ENCODE results near the gene GPR153. TPM values are rescaled to one million over a fixed set of nuclear protein-coding genes. Genes with fewer than 3 reads are reported as not detected.

Gene GPR153
- total and polyA plus RNA-seq, 2 of the 13 experiments (the other 11 are each of a cell fraction or from before 2014, with no cell fraction given): 0.22 to 0.31 TPM

GRCh38 chr1:6243053-6243834 lies 17.7 kb downstream of the GPR153 start:
- FAIRE-seq (no peak), DNase-seq (ENCODE audit: low spot score) (no peak), ATAC-seq (no peak)
- BruUV-seq (replicated peaks): no TSS peak
- ChIA-PET POLR2A (interaction anchor here (0.8 to 1.1 kb wide), 2 partner anchors 8 to 38 kb away, joined by 3 read pairs; no protein-coding TSS in a partner anchor), CTCF (ENCODE audit: low intra/inter-chr PET ratio, low total read pairs) (no interaction called here)
- H3K9ac ChIP-seq (ENCODE audit: insufficient read depth, low read depth, low read length): no peak overlapping the region
- no peaks in the 10 kb centered on the region for H3K36me3 ChIP-seq (replicated peaks in 1 of 2; ENCODE audit: control insufficient read depth in 1 of 2, insufficient read depth in 2 of 2, low read length in 2 of 2)
- peaks cover 55% of the 10 kb centered on the region for H3K4me1 ChIP-seq (ENCODE audit: insufficient read depth, low read length)
- no peak overlapping the region for H3K4me2 ChIP-seq (ENCODE audit: low read depth, low read length)
- 0 out of 2 replicates have a peak, but pooled peaks cover 5% of the 10 kb centered on the region for H4K20me1 ChIP-seq (ENCODE audit: insufficient read depth, low read length)
- in situ Hi-C loops (cut with HindIII; ENCODE audit: extremely low pct_ligation_motif_present, low pct_unique_long_range_greater_than_20kb) (loop anchor here (10.0 kb wide), 1 partner anchor 172 kb away; the partner anchor contains the start of gene HES2), intact Hi-C loops (cut with micrococcal nuclease; ENCODE audit: unreplicated experiment) (loop anchor here (10.0 kb wide), 1 partner anchor 138 kb away; no protein-coding TSS in a partner anchor)
- no peaks in the 10 kb centered on the region for H3K9me3 ChIP-seq (ENCODE audit: low read length)
- no peak overlapping the region for H3K4me3 ChIP-seq (replicated peaks in 1 of 3; ENCODE audit: insufficient read depth in 1 of 3, low read depth in 2 of 3, low read length in 3 of 3)
- H2AFZ ChIP-seq (ENCODE audit: low read length): no peak overlapping the region
- no peak overlapping the region for H3K27ac ChIP-seq (ENCODE audit: extremely low read length, insufficient read depth, low read length)
- H3K27me3 ChIP-seq (ENCODE audit: control insufficient read depth in 1 of 2, insufficient read depth in 2 of 2, low read length in 2 of 2): peaks cover 15 to 50% of the 10 kb centered on the region in 2 experiments
- no peaks in the 10 kb centered on the region for H3K79me2 ChIP-seq (ENCODE audit: insufficient read depth, low read length)
- 82% methylated on average over 11 of the region's 20 CpGs for WGBS (ENCODE audit: low lambda C conversion rate)
- TF ChIP-seq SMAD3 (CRISPR knock-in tag; IDR thresholded peaks at IDR 0.05) (no peak), ZNF136 (CRISPR knock-in tag; IDR thresholded peaks at IDR 0.05; ENCODE audit: low read depth) (no peak), ZNF484 (CRISPR knock-in tag; IDR thresholded peaks at IDR 0.05; ENCODE audit: borderline replicate concordance, low read depth) (no peak), ZBTB7A (CRISPR knock-in tag; IDR thresholded peaks at IDR 0.05) (no peak), CBX1 (IDR thresholded peaks at IDR 0.05; ENCODE audit: low read depth) (no peak), GABPB1 (CRISPR knock-in tag; IDR thresholded peaks at IDR 0.05) (no peak), ZNF317 (CRISPR knock-in tag; IDR thresholded peaks at IDR 0.05) (no peak), ZNF678 (CRISPR knock-in tag; IDR thresholded peaks at IDR 0.05) (no peak), ZBTB40 (IDR thresholded peaks at IDR 0.05) (no peak), ZBTB40 (CRISPR knock-in tag; IDR thresholded peaks at IDR 0.05) (no peak), HIVEP1 (CRISPR knock-in tag; IDR thresholded peaks at IDR 0.05) (no peak), ZBTB33 (CRISPR knock-in tag; IDR thresholded peaks at IDR 0.05) (no peak), ZBTB8A (CRISPR knock-in tag; IDR thresholded peaks at IDR 0.05; ENCODE audit: borderline replicate concordance, low read depth) (no peak)

Data from HepG2 (cell line).